HG03095 (cell line): Measurements from ENCODE around the gene ARIH1.

Source experiments
- ATAC-seq: cut with Tn5 transposase; IDR thresholded peaks from one replicate; pipeline ENCODE4 v1.9.1; 2021; ENCODE audit warnings: moderate library complexity; ENCODE audit not compliant: unreplicated experiment

The ARIH1 gene

GRCh38 chr15:72486144-72486543 is 12.0 kb downstream of the ARIH1 start:
- no peak for ATAC-seq

DNA sequence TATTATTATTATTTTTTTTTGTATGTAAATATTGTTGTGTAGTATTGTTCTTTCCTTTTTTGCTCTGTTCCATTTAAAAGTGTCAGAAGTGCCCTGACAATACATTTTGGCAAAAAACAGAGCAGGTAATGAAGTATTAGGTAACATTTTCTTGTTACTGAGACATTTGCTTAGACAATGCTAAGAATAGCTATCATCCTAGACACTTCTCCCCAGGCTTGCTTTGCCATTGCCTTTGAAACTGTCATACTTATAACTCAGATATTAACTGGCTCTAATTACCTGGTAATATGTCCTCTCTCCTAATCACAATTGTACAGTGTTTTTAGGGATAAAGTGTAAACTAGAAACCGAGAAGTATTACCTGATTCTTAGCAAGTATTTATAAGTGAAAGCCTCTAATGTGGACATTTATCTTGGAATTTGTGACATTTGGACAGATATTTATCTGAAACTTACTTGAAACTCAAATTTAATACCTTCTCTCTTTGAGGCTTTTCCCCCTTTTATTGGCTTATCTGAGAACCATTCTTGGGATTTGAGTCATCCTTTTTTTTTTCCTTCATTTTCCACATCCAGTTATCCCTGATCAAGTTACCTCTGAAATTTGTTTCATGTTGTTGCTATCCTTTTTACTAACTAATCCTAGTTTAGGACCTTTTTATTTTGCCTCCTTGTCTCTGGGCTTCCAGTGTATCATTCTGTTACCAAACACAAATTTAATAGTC is 13.1 kb downstream of the ARIH1 start:
- no peak for ATAC-seq

DNA sequence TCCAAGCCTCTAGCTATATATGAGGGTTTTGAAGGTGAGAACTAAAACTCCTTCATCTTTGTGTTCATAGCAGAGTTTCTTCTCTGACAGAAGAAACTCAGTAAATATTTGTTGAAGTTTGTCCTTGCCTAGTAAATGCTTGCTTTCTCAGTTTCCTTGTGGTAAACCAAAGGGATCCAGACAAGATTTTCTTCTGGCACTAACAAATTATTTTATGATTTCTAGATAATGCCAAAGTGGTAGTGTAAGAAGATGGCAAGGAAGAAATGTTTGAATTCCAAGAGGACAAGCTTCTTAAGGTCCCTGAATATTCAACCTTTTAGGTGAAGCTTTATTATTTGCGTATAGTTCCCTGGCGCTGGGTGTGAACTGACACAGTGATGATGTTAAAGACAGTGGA is 14.4 kb downstream of the ARIH1 start:
- no peak for ATAC-seq

- no peak for ATAC-seq
Observed at GRCh38 chr15:72489943-72490554, 15.9 kb downstream of the ARIH1 start.

GRCh38 chr15:72491768-72492167 is 17.6 kb downstream of the ARIH1 start:
- ATAC-seq: no peak

DNA sequence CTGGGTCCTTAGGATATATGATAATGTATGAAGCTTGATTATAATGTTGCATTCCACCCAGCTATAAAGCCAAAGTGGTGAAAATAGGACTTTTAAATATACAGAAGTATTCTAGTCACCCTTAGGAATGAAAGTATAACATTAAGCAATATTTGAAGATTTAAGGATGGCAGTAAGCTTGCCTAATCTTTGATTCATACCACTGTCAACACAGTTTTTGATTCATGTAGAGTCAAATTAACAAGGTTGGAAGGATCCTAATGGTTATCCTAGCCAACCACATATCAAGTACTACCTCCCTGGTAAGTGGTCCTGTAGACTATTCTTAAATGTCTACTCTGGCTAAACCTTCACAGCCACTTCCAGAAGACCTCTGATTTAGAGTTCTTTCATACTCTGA is 18.6 kb downstream of the ARIH1 start:
- ATAC-seq: no peak

DNA sequence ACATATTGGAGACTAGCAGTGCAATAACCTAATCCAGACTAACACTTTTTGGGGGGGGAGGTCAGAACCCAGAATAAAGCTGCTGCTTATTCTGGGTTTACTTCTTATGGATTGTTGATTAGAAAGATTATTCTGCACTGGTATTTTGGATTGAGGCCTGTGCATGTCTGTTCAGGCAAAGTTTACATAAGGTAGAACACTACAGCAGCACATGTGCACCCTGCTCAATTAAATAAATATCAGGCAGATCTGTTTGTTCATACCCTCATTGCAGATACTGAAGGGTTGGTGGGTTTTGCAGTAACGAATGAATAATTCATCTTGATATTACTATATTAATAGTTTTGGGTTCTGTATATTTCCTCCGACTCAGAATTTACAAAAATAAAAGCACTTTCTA is 19.1 kb downstream of the ARIH1 start:
- no peak for ATAC-seq

DNA sequence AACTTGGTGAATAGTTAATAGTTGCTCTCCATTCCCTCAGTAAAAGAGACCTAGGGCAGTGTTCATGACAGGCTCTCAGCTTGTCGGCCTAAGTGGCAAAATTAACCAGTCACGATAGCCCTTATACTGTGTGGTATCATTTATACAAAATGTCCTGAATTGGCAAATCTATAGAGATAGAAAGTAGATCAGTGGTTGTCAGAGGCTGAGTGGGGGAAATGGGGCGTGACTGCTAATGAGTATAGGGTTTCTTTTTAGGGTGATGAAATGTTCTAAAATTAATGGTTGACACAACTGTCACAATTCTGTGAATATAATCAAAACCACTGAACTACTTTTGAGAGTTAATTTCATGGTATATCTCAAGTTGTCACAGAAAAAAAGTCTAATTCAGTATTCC is 20.9 kb downstream of the ARIH1 start:
- ATAC-seq: no peak

GRCh38 chr15:72496783-72497182 is 22.7 kb downstream of the ARIH1 start:
- no peak for ATAC-seq

DNA sequence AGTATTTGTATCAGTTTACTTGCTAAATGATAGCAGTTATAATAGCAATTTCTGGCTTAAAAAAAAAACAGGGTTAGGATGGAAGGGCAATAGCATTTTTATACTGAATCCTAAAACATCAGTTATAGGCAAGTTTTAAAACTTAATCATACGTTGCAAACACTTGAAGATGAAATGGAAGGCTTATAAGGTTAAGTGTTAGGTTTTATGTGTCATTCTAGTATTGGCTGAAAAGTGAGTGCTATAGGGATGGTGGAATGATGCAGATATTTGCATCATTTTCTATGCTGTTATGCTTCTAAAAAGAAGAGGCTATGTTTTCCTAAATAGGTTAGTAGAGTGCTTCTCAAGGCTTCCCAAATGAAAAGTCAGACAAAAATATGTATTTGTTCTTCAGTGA is 23.3 kb downstream of the ARIH1 start:
- no peak for ATAC-seq

DNA sequence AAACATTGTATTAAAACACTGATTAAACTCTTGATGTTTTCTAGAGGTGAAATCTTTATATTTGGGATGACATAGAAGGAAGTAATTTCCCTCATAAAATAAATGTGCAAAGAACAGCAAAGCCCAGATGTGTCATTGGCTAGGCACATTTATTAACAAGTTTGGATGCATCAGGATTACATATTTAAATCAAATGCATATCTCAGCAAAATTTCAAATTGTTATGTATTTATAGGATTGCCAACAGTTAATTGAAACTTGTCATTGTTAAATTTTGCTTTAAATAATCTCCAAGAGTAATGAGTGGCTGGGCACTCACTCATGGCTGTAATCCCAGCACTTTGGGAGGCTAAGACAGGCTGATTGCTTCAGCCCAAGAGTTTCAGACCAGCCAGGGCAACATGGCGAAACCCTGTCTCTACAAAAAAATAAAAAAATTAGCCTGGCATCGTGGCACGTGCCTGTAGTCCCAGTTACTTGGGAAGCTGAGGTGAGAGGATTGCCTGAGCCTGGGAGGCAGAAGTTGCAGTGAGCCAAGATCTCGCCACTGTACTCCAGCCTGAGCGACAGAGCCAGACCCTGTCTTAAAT is 28.2 kb downstream of the ARIH1 start:
- ATAC-seq: no peak

DNA sequence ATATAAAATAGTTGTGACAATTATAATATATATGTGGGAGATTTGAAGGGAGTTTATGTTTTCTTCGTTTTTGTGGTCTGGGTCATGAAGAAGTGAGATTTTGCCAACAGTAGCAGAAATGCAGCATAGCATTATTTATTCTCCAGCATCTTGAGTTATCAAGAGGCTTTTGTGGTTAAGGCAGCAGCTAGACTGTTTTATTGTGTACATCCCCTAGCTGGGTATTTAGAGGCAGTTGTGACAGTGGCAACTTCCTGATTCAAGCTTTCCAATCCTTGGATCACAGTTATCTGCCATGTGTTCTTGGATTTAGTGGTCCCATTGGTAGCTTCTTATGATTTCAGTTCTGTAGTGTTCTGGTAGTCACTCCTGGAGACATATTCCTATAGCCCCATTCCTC is 29.0 kb downstream of the ARIH1 start:
- ATAC-seq: no peak

- ATAC-seq: no peak
Observed at GRCh38 chr15:72507402-72508092, 33.4 kb downstream of the ARIH1 start.

DNA sequence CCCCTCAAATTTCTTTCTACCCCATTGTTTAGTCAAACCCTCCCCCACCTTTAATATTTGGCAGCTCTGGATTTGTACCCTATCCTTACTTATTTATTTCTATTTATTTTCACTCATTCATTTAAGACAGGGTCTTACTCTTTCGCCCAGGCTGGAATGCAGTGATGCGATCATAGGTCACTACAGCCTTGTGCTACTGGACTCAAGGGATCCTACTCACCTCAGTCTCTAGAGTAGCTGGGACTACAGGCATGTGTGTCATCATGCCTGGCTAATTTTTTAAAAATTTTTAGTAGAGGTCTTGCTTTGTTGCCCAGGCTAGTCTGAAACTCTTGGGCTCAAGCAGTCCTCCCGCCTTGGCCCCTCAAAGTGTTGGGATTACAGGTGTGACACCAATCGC is 35.4 kb downstream of the ARIH1 start:
- no peak for ATAC-seq

DNA sequence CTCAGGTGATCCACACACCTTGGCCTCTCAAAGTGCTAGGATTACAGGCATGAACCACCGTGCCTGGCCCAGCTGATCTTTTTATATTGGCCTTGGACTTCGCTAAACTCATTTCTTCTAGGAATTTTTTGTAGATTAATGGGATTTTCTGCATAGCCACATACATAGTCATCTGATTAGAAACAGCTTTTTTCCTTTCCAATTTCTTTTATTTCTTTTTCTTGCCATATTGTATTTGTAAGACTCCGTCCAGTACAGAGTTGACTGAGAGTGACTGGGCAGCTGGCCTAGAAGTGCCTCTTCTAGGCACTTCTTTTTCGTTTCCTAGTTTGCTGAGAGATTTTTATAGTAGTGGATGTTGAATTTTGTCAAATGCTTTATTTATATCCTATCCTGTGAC is 37.4 kb downstream of the ARIH1 start:
- ATAC-seq: no peak

GRCh38 chr15:72515591-72516389 is 41.7 kb downstream of the ARIH1 start:
- ATAC-seq: no peak

- no peak for ATAC-seq
Observed at GRCh38 chr15:72516777-72517176, 42.6 kb downstream of the ARIH1 start.

GRCh38 chr15:72521682-72522081 is 47.6 kb downstream of the ARIH1 start:
- ATAC-seq: no peak

DNA sequence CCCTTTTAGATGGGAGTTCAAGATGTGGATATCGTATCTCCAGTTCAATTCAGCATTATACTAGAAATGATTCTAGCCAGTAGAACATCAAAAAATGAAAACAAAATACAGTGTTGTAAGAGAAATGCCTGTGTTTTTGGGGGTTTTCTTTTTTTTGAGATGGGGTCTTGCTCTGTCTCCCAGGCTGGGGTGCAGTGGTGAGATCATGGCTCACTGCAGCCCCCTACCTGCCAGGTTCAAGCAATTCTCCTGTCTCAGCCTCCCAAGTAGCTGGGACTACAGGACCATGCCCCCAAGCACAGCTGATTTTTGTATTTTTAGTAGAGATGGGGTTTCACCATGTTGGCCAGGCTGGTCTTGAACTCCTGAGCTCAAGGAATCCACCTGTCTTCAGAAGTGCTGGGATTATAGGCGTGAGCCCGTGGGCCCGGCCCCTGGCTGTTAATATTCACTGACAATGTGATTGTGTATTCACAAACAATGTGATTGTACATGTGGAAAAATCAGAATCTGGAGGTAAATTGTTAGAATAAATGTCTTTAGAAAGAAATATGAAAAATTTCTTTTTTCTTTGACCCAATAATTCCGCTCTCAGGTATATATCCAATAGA is 59.0 kb downstream of the ARIH1 start:
- no peak for ATAC-seq

- no peak for ATAC-seq
Observed at GRCh38 chr15:72534523-72534922, 60.4 kb downstream of the ARIH1 start.

- no peak for ATAC-seq
Observed at GRCh38 chr15:72535911-72536310, 61.8 kb downstream of the ARIH1 start.
